HG02981 (cell line): Measurements from ENCODE around the gene WASHC2A.
"Not testable (repeated sequence)": the region's sequence is repeated elsewhere in the genome, so short reads cannot be mapped to it uniquely, and the experiment has no call there.

Experiments used
- ATAC-seq: cut with Tn5 transposase; IDR thresholded peaks from one replicate; pipeline ENCODE4 v1.9.1; 2021; ENCODE audit warnings: mild to moderate bottlenecking, moderate library complexity; ENCODE audit not compliant: unreplicated experiment

The WASHC2A gene

DNA sequence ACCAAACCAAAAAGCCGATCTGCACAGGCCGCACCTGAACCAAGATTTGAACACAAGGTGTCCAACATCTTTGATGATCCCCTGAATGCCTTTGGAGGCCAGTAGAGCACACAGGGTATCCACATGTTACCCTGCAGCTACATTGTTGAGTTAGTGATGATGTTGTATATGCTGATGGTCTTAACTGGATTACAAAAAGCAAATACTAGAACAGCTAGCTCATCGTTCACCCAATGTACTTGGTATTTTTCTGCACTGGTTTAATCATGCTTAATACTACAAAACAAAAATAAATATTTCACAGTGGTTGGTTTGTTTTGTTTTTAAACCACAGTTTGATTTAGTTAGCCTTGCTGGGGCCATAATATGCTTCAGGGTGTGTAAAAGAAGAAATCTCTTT lies 65.1 kb downstream of the WASHC2A start:
- ATAC-seq = not testable (repeated sequence)

DNA sequence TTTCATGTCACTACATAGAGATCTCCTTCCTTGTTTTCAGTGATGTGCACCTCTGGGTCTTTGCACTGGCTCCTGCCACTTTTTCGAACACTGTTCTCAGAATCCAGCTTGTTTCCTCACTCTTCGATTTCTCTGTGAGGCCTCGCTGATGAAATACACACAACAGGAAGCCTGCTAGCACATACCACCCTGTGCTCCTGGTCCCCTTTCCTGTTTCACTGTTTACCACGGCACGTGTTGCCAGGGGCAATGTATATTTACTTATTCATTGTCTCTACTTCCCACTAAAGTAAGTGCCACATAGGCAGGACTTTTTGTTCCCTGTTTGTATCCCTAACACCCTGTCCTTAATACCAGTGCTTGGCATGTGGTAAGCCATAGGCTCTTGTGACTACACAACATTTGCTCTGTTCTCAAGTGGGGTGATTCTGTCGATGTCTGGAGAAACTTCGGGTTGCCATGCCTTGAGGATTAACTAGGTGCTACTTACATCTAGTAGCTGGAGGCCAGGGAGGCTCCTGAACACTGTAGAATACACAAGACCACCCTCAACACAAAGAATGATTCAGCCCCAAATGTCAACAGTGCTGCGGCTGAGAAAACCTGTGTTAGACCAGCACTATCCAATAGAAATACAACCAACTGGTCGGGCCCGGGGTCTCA lies 75.9 kb downstream of the WASHC2A start:
- ATAC-seq = not testable (repeated sequence)

GRCh38 chr10:50145575-50145974 lies 77.8 kb downstream of the WASHC2A start:
- not testable (repeated sequence) for ATAC-seq

- ATAC-seq = no peak
These were observed 85.1 kb downstream of the WASHC2A start for GRCh38 chr10:50152792-50153272.

- ATAC-seq = not testable (repeated sequence)
These were observed 90.1 kb downstream of the WASHC2A start for GRCh38 chr10:50157868-50158267.

DNA sequence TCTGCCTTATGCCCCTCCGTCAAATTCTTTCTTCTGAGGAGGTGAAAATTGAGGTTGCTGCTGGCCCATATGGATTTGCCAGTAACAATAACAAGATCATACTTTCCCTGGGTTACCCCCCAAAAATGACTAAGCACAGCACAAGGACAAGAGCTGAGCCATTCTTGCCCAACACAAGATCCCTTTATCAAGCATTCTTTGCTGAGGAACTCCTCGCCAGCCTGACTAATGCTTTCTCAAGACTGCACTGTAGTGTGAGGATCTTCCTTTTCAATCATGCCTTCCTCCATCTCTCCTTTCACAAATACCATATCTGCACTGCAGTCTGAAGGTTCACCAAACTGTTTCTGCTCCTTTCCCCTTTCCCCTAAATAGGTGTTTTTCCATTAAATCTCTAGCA lies 92.1 kb downstream of the WASHC2A start:
- ATAC-seq = not testable (repeated sequence)

GRCh38 chr10:50165038-50165437 lies 97.3 kb downstream of the WASHC2A start:
- ATAC-seq = not testable (repeated sequence)

- not testable (repeated sequence) for ATAC-seq
These were observed 100.1 kb downstream of the WASHC2A start for GRCh38 chr10:50167833-50168232.

- ATAC-seq = not testable (repeated sequence)
These were observed 101.8 kb downstream of the WASHC2A start for GRCh38 chr10:50169506-50169905.

- ATAC-seq = not testable (repeated sequence)
These were observed 107.2 kb downstream of the WASHC2A start for GRCh38 chr10:50174788-50175525.
